HG03571 (cell line): ENCODE results near the gene AMT.
"Not testable (repeated sequence)": the region's sequence is repeated elsewhere in the genome, so short reads cannot be mapped to it uniquely, and the experiment has no call there.

Source experiments
- ATAC-seq: cut with Tn5 transposase; IDR thresholded peaks from one replicate; pipeline ENCODE4 v1.9.1; 2021; ENCODE audit not compliant: unreplicated experiment

The AMT gene

DNA sequence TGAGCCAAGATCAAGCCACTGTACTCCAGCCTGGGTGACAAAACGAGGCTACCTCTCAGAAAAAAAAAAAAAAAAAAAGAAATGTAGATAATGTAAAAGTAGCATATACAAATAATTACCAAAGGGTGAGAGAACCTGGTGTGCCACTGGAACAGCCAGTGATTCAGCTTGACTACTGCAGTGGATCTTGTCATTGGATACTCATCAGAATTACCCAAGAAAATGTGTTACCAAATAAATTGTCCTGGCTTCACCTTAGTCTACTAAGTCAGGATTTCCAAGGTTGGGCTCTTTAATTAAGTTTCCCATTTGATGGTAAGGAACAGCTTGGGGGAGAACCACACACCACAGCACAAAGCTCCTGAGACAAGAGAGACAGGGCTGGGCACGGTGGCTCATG lies 5.3 kb upstream of the AMT start:
- ATAC-seq = no peak

DNA sequence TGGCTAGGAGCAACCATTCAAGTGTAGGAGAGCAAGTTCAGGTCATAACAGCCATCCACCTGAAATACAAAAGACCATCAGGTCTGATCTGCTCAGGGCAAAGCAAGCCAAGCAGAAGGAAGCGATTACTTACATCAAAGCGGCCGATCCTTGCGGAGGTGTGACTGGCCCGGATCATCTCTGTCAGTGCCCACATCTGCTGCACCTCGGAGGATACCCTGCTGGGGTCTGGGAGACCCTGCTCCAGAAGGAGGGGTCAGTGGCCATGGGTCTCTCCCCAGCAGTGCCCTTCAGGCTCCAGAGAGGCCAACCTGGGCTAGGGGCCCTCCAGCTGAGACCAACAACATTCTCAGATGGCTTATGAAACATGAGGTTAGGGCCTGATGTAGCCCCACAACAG lies 2.5 kb upstream of the AMT start:
- no peak for ATAC-seq

DNA sequence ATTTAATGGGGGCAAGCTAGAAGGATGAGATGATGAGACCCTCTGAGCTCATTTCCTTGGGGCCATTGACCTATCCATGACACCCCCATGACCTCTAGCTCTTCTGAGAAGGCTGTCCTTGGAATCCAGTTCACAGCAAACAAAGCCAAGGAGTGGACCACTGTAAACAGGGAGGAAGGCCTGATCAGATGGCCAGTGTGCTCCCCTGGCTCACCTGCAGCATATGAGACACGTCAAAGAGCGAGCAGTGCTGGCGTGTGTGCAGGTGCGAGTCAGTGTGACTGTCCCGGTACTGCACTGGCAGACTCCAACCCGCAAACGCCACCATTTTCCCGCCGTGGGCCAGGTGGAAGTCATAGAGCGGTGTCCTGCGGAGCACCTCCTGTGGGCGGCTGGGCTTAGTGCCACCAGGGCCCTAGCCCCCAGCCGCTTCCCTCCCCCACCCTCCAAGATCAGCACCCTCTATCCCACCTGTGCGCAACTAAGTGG lies 339 bp downstream of the AMT start:
- no peak for ATAC-seq

DNA sequence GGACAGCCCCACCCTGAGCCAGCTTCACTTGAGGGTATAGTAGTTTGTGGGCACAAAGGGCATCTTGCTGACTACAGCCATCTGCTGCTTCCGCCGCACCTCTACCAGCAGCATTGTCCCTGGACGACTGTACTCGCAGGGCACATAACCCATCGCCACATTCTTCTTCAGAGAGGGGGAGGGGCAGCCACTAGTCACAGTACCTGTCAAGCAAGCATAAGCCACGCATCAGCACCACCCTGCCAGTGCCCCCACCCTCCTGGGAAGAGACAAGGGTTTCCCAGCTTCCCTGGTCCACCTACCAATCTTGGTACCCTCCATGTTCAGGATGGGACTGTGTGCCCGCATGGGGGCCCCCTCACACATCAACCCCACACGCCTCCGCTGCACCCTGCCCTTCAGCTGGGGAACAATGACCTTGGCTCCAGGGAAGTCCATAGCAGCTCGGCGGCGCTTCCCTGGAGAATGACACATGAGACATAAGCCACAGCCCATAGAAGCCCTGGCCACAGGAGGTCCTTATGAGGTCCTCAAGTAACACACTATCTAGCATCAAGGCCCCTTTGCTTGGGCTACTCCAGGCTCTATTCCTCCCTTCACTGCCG lies 4.7 kb downstream of the AMT start:
- no peak for ATAC-seq

DNA sequence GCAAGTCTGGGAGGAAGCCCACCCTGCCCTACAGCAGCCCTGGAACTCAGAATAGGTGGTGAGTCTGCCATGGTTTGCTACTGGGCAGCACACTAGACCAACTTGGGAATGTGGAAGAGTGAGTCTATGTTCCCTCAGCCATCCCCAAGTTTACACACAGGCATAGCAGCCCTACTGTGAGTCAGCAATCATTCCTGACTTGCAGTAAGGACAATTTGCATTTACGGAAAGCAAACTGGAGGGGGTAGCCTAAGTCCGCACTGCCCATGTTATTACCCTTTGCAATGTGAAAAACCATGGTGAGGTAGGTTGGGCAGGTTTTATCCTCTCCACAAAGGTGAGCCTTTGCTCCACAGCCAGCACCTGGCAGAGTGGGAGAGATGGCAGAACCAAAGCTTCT lies 5.4 kb downstream of the AMT start:
- no peak for ATAC-seq

DNA sequence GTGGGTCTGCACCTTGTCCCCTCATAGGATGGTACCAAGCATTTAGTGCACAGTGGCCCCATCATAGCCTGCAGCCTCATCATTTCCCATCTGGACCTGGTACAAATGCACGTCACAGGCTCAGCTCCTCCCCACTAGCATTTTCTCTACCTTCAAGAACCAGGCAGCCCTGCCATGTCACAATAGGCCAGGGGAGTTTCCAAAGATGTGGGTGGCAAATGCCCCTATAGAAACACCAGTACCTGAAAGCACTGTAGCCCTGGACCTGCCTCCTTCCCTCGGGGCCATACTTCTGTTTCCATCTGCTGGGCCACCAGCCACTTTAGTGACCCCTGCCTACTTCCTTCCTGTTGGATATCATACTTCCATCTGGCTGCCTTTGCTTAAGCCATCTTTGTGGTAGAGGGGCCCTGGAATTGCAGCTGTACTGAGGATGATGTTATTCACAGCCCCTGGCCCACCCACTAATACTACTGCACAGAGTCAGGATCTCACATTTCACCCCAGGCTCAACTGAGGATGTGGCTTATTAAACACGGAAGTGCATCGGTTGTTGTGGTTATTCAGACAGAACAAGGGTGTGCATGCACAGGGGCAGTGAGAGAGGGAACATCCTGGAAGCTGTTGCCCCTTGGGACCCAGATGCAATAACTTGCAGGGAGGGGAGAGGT lies 6.2 kb downstream of the AMT start:
- no peak for ATAC-seq

DNA sequence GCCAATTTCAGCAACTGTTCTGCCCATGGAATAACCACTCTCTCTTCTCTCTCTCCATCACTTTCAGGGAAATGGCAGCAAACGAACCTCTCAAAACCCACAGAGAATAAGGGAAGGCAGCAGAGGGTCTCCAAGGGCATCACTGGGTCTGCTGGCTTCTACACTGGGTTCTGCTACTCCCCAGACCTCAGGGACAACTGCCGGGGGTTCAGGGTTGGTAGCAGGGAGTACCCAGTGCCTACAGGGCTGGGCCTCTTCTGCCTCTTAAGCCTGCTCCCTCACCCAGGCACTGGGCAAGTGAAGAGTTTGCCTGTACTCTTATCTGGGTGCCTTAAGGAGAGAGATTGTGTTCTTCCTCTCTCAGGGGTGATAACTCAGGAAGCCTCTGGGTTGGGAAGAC lies 7.5 kb downstream of the AMT start:
- no peak for ATAC-seq

DNA sequence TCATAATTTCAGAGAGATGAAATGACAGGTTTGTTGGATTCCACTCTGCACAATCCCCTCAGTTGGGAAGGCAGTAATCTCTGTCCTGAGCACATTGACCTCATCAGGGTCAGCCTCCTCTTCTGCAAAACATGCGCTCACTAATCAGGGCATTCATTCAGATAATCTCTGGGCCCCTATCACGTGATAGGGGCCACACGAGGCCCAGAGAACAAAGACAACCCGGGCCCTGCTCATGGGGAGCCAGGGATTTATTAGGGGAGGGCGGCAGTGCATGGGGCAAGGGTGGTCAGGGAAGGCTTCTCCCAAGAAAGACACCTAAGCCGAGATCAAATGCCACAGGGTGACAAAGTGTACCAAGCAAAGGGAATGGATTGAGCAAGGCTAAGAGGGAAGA lies 8.9 kb downstream of the AMT start:
- ATAC-seq = no peak

DNA sequence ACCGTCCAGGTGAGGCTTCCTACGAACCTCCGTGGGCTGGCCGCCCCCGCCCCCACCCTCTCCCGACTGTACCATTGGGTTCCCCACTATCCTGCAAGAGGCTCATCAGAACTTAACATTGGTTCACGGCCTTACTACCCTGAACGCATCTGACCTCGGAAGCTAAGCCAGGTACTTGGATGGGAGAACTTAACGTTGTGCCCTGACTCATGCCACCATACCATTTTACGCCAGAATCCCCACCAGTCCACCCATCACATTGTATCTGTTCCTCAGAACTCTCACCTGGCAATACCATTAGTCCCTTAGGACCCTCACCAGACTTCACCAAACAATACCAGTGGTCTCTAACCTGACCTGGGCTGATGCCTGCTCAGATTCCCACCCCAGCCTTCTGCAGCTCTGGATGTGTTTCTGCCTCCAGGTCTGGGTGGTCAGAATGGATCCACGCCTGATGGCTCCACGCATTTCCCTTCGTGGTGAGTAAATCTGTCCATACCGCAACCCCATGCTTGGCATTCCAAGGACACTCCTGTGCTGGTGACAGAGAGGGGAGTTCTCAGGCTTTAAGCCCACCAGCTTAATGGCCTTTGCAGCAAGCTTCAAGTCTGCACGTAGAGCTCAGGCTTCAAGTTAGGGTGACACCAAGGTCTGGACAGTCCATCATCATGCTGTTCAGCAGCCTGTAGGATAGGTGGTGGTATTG lies 9.5 kb downstream of the AMT start:
- no peak for ATAC-seq

DNA sequence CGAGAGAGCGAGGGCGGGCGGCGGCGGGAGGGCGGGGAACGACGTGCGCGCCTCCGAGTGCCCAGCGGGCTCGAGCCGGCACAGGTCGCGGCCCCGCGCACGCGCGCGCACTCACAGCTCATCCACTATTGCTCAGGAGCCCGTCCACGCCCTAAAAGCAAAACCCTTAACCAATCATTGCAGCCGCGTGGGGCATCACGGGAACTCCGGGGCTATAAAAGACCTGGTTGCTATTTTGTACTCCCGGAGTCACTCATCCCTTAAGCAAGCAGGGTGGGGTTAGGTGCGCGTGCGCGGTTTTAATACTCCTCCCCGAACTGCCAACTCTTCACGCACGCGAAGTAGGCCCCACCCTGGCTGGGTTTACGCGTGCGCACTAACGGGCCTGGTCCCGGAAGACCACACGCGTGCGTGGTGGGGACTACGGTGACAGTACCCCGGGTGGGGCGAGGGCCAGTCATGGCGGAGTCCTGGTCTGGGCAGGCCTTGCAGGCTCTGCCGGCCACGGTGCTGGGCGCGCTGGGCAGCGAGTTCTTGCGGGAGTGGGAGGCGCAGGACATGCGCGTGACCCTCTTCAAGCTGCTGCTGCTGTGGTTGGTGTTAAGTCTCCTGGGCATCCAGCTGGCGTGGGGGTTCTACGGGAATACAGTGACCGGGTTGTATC lies 10.2 kb downstream of the AMT start, which contains the start of the genes RHOA and TCTA:
TSS of gene RHOA (minus strand) at position 9 of the 664 bp plus-strand sequence. CDS start 36,387 bp downstream, outside the sequence.
TSS of gene TCTA (plus strand) at position 456 of the 664 bp plus-strand sequence. CDS start at position 460, 4 bp downstream.
- peak; percentile 62 for ATAC-seq

DNA sequence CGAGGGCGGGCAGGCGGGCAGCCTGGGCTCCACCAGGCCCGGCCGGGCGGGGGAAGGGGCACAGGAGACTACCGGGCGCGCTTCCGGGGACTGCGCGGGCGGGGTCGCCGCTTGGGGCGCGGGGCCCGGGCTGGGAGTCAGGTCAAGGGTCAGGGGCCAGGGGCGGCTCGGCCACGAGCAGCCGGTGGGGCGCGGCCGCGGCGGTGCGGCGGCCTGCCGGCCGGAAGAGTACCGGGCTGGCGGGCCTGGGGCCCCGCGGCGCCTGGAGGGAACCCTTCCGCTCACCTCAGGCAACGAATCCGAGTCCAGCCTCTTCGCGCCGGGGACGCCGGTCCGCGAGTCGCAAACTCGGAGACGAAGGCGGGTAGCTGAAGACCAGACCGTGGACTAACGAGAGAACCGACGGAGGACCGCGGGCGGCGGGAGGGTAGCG lies 10.7 kb downstream of the AMT start:
- ATAC-seq = peak; percentile 27

DNA sequence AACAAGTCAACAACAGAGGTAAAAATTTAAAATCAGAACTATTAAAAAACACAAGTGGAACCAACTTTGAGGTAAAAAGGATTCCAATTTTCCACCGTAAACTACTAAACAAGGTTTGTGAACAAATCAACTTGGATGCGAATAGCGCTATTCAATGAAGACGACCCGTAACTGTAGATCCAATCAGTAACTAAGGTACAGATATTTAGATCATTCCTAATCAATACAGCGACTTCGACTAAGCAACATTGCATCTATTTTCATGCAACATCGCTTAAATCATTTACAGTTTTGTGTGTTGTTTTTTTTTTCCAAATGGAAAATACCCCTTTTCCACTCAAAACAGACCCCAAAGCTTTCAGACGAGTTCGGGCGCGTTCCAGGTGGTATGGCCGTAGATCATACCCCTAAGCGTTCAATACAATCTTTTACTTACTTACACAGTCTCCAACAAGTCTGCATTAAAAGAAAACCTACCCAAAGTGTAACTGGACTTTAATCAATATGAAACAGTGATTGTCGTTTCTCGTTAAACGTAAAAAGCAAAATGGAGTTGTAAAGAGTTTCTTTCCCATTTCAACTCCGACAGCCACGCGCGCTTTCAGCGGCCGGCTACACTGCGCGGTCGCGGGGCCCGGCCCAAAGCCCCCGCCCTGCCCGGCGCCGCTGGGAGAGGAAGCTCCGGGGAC lies 11.3 kb downstream of the AMT start:
- no peak for ATAC-seq

DNA sequence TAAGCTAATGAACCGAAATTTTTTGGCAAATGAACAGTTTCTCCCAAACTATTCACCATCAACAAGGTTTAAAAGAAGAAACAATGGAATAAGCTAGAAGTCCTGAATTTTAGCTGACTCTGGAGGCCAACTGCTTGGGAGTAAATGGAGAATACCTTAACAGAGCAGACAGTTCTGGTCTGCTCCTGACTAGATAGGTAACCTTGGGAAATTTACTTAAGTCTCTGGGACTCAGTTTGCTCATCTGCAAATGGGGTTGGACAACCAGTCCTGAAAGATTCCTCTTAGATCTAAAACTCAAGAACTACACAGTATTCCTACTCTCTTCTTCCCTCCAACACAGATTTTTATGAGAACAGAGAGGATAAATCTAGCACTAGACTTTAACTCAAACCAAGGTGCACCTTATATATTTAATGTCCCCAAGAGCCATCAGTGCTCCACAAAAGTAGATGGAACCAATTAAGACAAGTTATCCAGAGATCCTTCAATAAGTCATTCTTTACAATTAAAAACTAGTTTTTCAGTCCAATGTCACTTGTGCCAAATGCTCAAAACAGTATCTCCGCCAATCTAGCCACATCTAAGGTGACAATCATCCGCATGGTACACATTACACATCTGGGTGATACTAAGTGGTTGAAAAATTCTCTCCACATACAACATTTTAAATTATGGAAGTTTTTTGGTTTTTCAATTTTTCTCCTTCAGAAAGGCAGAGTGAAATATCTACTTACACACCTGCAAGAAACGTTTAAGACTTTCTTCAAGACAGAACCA lies 12.0 kb downstream of the AMT start:
- ATAC-seq = no peak

DNA sequence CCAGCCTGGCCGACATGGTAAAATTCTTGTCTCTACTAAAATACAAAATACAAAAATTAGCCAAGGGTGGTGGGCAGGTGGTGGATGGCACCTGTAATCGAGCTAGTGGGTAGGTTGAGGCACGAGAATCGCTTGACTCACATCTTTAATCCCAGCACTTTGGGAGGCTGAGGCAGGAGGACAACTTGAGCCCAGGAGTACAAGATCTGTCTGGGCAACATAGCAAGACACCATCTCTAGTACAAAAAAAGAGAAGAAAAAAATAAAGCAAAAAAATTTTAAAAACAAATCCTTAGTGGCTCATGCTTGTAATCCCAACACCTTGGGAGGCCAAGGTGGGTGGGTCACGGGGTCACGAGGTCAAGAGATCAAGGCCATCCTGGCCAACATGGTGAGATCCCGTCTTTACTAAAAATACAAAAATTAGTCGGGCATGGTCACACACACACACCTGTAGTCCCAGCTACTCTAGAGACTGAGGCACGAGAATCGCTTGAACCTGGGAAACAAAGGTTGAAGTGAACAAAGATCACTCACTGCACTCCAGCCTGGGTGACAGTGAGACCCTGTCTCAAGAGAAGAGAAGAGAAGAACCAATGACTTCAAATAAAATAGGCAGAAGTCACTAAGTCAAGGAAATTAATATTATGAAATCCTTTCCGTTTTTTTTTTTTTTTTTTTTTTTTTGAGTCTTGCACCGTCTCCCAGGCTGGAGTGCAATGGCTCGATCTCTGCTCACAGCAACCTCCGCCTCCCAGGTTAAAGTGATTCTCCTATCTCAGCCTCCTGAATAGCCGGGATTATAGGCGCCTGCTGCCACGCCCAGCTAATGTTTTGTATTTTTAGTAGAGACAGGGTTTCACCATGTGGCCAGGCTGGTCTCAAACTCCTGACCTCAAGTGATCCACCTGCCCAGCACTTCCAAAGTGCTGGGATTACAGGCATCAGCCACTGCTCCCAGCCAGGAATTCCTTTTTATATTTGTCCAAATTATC lies 15.4 kb downstream of the AMT start:
- no peak for ATAC-seq

DNA sequence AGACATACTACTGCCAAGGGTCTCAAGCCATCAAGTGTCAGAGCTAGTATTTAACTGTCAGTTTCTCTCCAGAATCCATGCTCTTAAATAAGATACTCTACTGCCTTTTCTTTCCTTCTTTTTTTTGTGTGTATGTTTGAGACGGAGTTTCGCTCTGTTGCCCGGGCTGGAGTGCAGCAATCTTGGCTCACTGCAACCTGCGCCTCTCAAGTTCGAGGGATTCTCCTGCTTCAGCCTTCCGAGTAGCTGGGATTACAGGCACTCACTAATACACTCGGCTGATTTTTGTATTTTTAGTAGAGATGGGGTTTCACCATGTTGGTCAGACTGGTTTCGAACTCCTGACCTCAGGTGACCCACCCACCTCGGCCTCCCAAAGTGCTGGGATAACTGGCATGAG lies 16.7 kb downstream of the AMT start:
- ATAC-seq = not testable (repeated sequence)

DNA sequence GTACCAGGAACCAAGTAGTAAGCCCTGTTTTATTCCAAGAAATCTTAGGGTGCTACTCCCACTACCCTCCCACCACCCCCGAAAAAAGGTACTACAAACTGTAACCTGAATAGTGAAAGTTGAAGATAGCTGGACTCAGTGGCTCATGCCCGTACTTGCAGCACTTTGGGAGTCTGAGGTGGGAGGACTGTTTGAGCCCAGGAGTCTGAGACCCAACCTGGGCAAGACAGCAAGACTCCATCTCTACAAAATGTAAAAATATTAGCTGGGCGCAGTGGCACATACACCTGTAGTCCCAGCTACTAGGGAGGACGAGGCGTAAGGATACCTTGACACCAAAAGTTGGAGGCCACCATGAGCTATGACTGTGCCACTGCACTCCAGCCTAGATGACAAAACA lies 18.4 kb downstream of the AMT start:
- ATAC-seq = no peak

DNA sequence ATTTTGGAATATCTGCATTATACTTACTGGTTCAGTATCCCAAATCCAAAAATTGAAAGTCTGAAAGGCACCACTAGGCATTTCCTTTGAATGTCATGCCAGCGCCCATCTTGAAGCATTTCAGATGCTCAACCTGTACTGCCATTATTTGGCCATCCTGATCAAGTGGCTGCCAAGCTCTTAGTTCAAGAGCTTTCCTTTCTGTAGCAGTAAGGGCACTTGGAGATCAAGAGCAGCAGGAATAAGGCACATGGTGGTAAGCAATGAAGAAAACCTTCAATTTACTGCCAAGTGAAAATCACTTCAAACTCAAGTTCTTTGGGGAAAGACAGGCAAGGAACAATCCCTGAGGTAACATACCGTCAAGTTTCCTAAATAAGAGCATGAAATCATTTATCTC lies 20.5 kb downstream of the AMT start:
- no peak for ATAC-seq

DNA sequence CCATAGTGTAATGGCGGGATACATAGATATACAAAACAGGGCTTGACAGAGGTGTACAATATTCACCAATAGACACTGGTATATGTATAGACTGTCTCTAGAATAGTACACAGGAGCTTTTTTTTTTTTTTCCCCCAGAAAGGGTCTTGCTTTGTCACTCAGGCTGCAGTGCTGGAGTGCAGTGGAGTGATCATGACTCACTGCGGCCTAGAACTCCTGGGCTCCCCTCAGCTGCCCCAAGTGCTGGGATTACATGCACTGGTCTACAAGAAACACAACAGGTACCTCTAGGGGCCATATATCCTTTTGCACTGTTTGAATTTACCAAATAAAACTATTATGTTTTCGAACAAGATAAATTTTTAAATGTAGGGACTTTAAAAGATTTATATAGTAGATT lies 22.8 kb downstream of the AMT start:
- no peak for ATAC-seq

DNA sequence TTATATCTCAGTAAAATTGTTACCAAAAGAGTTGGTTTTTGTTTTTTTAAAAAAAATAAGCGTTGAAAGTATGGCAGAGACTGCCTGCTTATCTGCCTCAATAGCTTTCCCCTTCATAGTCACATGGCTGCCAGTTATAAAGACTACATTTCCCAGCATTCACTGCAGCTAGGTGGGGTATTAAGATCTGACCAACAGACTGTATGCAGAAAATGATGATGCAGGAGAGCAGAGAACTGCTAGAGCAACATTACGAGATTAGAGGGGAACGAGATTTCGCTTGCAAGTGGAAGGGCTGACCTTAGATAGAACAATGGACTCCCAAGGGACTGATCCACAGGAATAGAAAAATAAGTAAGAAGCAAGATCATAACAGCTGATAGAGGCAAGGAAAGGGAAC lies 24.8 kb downstream of the AMT start:
- ATAC-seq = no peak
